Astrocyte (in vitro differentiated cells and primary cell): ENCODE results near the gene PLA2G4E. TPM values are rescaled to one million over a fixed set of nuclear protein-coding genes. Genes with fewer than 3 reads are reported as not detected.
A peak's percentile ranks its signal among the peaks of the same experiment; 100 is the strongest.

Experiments used
- DNase-seq: peaks from one replicate; pipeline ENCODE4 v3.0.0-alpha.2; 2010; ENCODE audit warnings: low read depth
- FAIRE-seq: peaks from 2 replicates; lab custom pipeline; 2011; peaks lifted over from hg19 to GRCh38; lab: Jason Lieb, UNC
- H2AFZ ChIP-seq: 2 replicates; pipeline ENCODE4 v1.6.0; 2012; ENCODE audit warnings: low read depth, low read length, inconsistent platforms
- H3K27ac ChIP-seq: 2 replicates; pipeline ENCODE4 v1.5.1; 2011; ENCODE audit warnings: low read depth, low read length, inconsistent platforms
- H3K27me3 ChIP-seq: 2 replicates; pipeline ENCODE4 v1.6.0; 2011; ENCODE audit warnings: low read length, inconsistent platforms; ENCODE audit not compliant: insufficient read depth
- H3K36me3 ChIP-seq: 2 replicates; pipeline ENCODE4 v1.5.1; 2011; ENCODE audit warnings: low read length, inconsistent platforms; ENCODE audit not compliant: insufficient read depth
- H3K4me1 ChIP-seq: 2 replicates; pipeline ENCODE4 v1.5.1; 2011; ENCODE audit warnings: low read length, inconsistent platforms; ENCODE audit not compliant: insufficient read depth
- H3K4me2 ChIP-seq: 2 replicates; pipeline ENCODE4 v1.6.0; 2012; ENCODE audit warnings: low read length, inconsistent platforms
- H3K4me3 ChIP-seq: 2 replicates; pipeline ENCODE4 v1.5.1; 2011; ENCODE audit warnings: low read depth, mild to moderate bottlenecking, low read length, inconsistent platforms; ENCODE audit not compliant: insufficient read depth
- H3K79me2 ChIP-seq: 2 replicates; pipeline ENCODE4 v1.6.0; 2012; ENCODE audit warnings: mild to moderate bottlenecking, low read length, inconsistent platforms; ENCODE audit not compliant: insufficient read depth
- H3K9ac ChIP-seq: 2 replicates; pipeline ENCODE4 v1.6.0; 2012; ENCODE audit warnings: mild to moderate bottlenecking, low read length, inconsistent platforms
- H3K9me3 ChIP-seq: 2 replicates; pipeline ENCODE4 v1.5.1; 2012; ENCODE audit warnings: low read depth, mild to moderate bottlenecking, low read length, inconsistent platforms; ENCODE audit not compliant: insufficient read depth
- H4K20me1 ChIP-seq: 2 replicates; pipeline ENCODE4 v1.6.0; 2012; ENCODE audit warnings: low read length, inconsistent platforms; ENCODE audit not compliant: insufficient read depth
- H3K27ac Mint-ChIP-seq: one replicate; pipeline ENCODE4 v1.8.0; 2021; ENCODE audit warnings: mild to moderate bottlenecking, mixed read lengths; ENCODE audit not compliant: unreplicated experiment
- H3K27me3 Mint-ChIP-seq: one replicate; pipeline ENCODE4 v1.8.0; 2021; ENCODE audit warnings: low read depth, mixed read lengths; ENCODE audit not compliant: unreplicated experiment
- H3K36me3 Mint-ChIP-seq: one replicate; pipeline ENCODE4 v1.8.0; 2021; ENCODE audit warnings: low read depth, mixed read lengths; ENCODE audit not compliant: unreplicated experiment
- H3K4me1 Mint-ChIP-seq: one replicate; pipeline ENCODE4 v1.8.0; 2021; ENCODE audit warnings: low read depth, mixed read lengths; ENCODE audit not compliant: unreplicated experiment
- H3K4me3 Mint-ChIP-seq: one replicate; pipeline ENCODE4 v1.8.0; 2021; ENCODE audit warnings: mild to moderate bottlenecking, moderate library complexity, mixed read lengths; ENCODE audit not compliant: unreplicated experiment
- H3K9me3 Mint-ChIP-seq: one replicate; pipeline ENCODE4 v1.8.0; 2021; ENCODE audit warnings: mild to moderate bottlenecking, mixed read lengths; ENCODE audit not compliant: unreplicated experiment
- CTCF ChIP-seq: IDR thresholded peaks from 2 replicates; pipeline ENCODE4 v1.5.1; 2011; ENCODE audit warnings: low read depth, mild to moderate bottlenecking, inconsistent platforms, low read length, moderate library complexity; ENCODE audit not compliant: insufficient read depth
- EZH2 ChIP-seq: IDR thresholded peaks from 2 replicates; pipeline ENCODE4 v1.6.1; 2012; ENCODE audit warnings: mild to moderate bottlenecking, low read length, inconsistent platforms; ENCODE audit not compliant: insufficient read depth
- total RNA-seq: library from RNA; stranded (reverse); gene quantifications from 2 replicates; pipeline ENCODE4 v1.2.1, GENCODE V29; 2021

Gene PLA2G4E
- total RNA-seq, 1 donor from 2014 or later: not detected

- Histone ChIP-seq H3K27me3 (peaks cover 8% of the 10 kb centered on the region), H4K20me1 (no peaks in the 10 kb centered on the region), H3K27ac (no peak overlapping the region), H3K4me1 (no peaks in the 10 kb centered on the region), H3K9me3 (no peaks in the 10 kb centered on the region), H3K36me3 (no peaks in the 10 kb centered on the region), H3K79me2 (no peaks in the 10 kb centered on the region), H2AFZ (no peak overlapping the region), H3K4me3 (no peak overlapping the region), H3K4me2 (no peak overlapping the region), H3K9ac (no peak overlapping the region)
- no peak for FAIRE-seq
- TF ChIP-seq EZH2 (no peak), CTCF (no peak)
- peaks cover 2% of the 10 kb centered on the region for H3K36me3 Mint-ChIP-seq
- H3K9me3 Mint-ChIP-seq: no peaks in the 10 kb centered on the region
- H3K27ac Mint-ChIP-seq: no peak overlapping the region
- peaks cover 43% of the 10 kb centered on the region for H3K27me3 Mint-ChIP-seq
- no peak overlapping the region for H3K4me3 Mint-ChIP-seq
- no peak for DNase-seq
- peaks cover 2% of the 10 kb centered on the region for H3K4me1 Mint-ChIP-seq
These were observed 30.6 kb downstream of the PLA2G4E start for GRCh38 chr15:41990243-41990605.

- Mint-ChIP-seq H3K27me3 (peaks cover 42% of the 10 kb centered on the region), H3K4me3 (no peak overlapping the region), H3K27ac (no peak overlapping the region), H3K9me3 (no peaks in the 10 kb centered on the region), H3K4me1 (peaks cover 2% of the 10 kb centered on the region), H3K36me3 (peaks cover 2% of the 10 kb centered on the region)
- H3K4me1 ChIP-seq: no peaks in the 10 kb centered on the region
- H3K9ac ChIP-seq: no peak overlapping the region
- no peak overlapping the region for H3K27ac ChIP-seq
- H4K20me1 ChIP-seq: no peaks in the 10 kb centered on the region
- H3K4me3 ChIP-seq: no peak overlapping the region
- peak; percentile 52 for FAIRE-seq
- no peak for TF ChIP-seq EZH2
- TF ChIP-seq CTCF: peak; percentile 85
- H3K9me3 ChIP-seq: no peaks in the 10 kb centered on the region
- no peak overlapping the region for H3K4me2 ChIP-seq
- DNase-seq: peak; percentile 21
- peak overlapping the region; percentile 32 for H2AFZ ChIP-seq
- peaks cover 8% of the 10 kb centered on the region for H3K27me3 ChIP-seq
- H3K79me2 ChIP-seq: no peaks in the 10 kb centered on the region
- no peaks in the 10 kb centered on the region for H3K36me3 ChIP-seq
These were observed 31.1 kb downstream of the PLA2G4E start for GRCh38 chr15:41989573-41990242.

- no peak for DNase-seq
- TF ChIP-seq EZH2 (no peak), CTCF (no peak)
- no peaks in the 10 kb centered on the region for H3K9me3 Mint-ChIP-seq
- Histone ChIP-seq H3K4me3 (no peak overlapping the region), H3K27me3 (peaks cover 8% of the 10 kb centered on the region), H3K4me1 (no peaks in the 10 kb centered on the region), H3K79me2 (no peaks in the 10 kb centered on the region), H2AFZ (peak overlapping the region; percentile 32), H3K36me3 (no peaks in the 10 kb centered on the region), H4K20me1 (no peaks in the 10 kb centered on the region), H3K4me2 (no peak overlapping the region), H3K27ac (no peak overlapping the region), H3K9ac (no peak overlapping the region), H3K9me3 (no peaks in the 10 kb centered on the region)
- H3K4me3 Mint-ChIP-seq: no peak overlapping the region
- no peak overlapping the region for H3K27ac Mint-ChIP-seq
- no peak for FAIRE-seq
- peaks cover 43% of the 10 kb centered on the region for H3K27me3 Mint-ChIP-seq
- peaks cover 2% of the 10 kb centered on the region for H3K4me1 Mint-ChIP-seq
- peaks cover 2% of the 10 kb centered on the region for H3K36me3 Mint-ChIP-seq
These were observed 31.8 kb downstream of the PLA2G4E start for GRCh38 chr15:41988896-41989572.
